Measurements from ENCODE around the gene CD36. TPM values are rescaled to one million over a fixed set of nuclear protein-coding genes. Genes with fewer than 3 reads are reported as not detected.

Gene CD36
- total and polyA plus RNA-seq, 2 experiments from 2014 or later, result 0.40 to 1.8 TPM

- Mint-ChIP-seq H3K27me3 (ENCODE audit: insufficient read depth, low read depth, poor library complexity) (no peaks in the 10 kb centered on the region), H3K36me3 (ENCODE audit: low read depth) (no peaks in the 10 kb centered on the region), H3K27ac (no peak overlapping the region), H3K4me1 (peaks cover 2% of the 10 kb centered on the region), H3K9me3 (no peaks in the 10 kb centered on the region), H3K4me3 (no peak overlapping the region)
- TF ChIP-seq ZNF331 (CRISPR knock-in tag; IDR thresholded peaks at IDR 0.05; ENCODE audit: low read depth) (no peak), ZNF462 (CRISPR knock-in tag; IDR thresholded peaks at IDR 0.05) (no peak), REST (IDR thresholded peaks at IDR 0.05; ENCODE audit: unreplicated experiment) (no peak), ETS1 (IDR thresholded peaks at IDR 0.05) (no peak), ZNF114 (CRISPR knock-in tag; IDR thresholded peaks at IDR 0.05) (no peak), EZH2 (IDR thresholded peaks at IDR 0.05; ENCODE audit: low read depth, unreplicated experiment) (no peak), NANOG (IDR thresholded peaks at IDR 0.05; ENCODE audit: borderline replicate concordance) (no peak), CREB1 (CRISPR knock-in tag; IDR thresholded peaks at IDR 0.05; ENCODE audit: low read depth) (no peak), STAT1 (IDR thresholded peaks at IDR 0.05; ENCODE audit: unreplicated experiment) (no peak), CTCF (conservative IDR thresholded peaks at IDR 0.05; ENCODE audit: low read depth in 2 of 2) (no peak), POLR2AphosphoS5 (IDR thresholded peaks at IDR 0.05; ENCODE audit: low read depth) (no peak), JUNB (IDR thresholded peaks at IDR 0.05; ENCODE audit: unreplicated experiment) (no peak), EZH2phosphoT487 (IDR thresholded peaks at IDR 0.05; ENCODE audit: unreplicated experiment) (no peak)
- Histone ChIP-seq H3K4me1 (ENCODE audit: insufficient read depth) (peaks cover under 1% of the 10 kb centered on the region; the same call in 1 of the 2 replicates), H3K4me3 (no peak overlapping the region), H3K9me2 (ENCODE audit: insufficient read depth) (no peaks in the 10 kb centered on the region), H3F3A (replicated peaks; ENCODE audit: low read depth) (no peaks in the 10 kb centered on the region), H3K79me2 (replicated peaks; ENCODE audit: insufficient read depth) (no peaks in the 10 kb centered on the region), H3K27me3 (ENCODE audit: insufficient read depth) (no peaks in the 10 kb centered on the region), H3K36me3 (ENCODE audit: insufficient read depth) (no peaks in the 10 kb centered on the region), H3K4me2 (no peak overlapping the region), H3K27ac (ENCODE audit: low read depth) (no peak overlapping the region), H4K20me1 (replicated peaks; ENCODE audit: insufficient read depth) (no peaks in the 10 kb centered on the region), H2AFZ (no peak overlapping the region)
- DNase-seq (ENCODE audit: low spot score), result no peak
- no peak for ATAC-seq
These were observed 5.0 kb downstream of the CD36 start for GRCh38 chr7:80643336-80643915.
